ENCODE data around the gene NFS1.
"Not testable (repeated sequence)": the region's sequence is repeated elsewhere in the genome, so short reads cannot be mapped to it uniquely, and the experiment has no call there.

Gene NFS1

DNA sequence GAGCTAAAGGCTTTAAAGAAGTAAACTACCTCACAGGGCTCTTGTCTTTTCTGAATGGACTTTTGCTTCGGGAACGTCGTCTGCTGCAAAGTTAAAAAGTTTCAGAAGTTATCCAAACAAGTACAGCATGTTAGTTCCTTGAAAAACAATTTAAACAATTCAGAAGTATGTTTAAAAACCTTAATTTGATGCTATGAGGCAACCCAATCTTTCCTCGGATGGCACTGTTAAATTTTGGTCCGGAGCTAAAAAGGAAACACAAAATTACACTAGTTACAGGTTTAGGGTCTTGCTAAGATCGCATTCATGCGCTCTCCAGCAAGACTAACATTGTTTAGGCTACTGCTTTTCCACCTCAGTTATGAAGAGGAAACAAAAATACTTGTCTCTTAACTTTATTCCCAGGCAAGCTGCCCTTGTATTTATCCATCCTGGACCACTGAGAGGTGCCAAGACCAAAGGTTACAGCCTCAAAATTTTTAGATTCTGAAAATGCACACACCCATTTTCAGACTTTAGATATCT, 30.2 kb upstream of the NFS1 start:
- DNase-seq: no peak

DNA sequence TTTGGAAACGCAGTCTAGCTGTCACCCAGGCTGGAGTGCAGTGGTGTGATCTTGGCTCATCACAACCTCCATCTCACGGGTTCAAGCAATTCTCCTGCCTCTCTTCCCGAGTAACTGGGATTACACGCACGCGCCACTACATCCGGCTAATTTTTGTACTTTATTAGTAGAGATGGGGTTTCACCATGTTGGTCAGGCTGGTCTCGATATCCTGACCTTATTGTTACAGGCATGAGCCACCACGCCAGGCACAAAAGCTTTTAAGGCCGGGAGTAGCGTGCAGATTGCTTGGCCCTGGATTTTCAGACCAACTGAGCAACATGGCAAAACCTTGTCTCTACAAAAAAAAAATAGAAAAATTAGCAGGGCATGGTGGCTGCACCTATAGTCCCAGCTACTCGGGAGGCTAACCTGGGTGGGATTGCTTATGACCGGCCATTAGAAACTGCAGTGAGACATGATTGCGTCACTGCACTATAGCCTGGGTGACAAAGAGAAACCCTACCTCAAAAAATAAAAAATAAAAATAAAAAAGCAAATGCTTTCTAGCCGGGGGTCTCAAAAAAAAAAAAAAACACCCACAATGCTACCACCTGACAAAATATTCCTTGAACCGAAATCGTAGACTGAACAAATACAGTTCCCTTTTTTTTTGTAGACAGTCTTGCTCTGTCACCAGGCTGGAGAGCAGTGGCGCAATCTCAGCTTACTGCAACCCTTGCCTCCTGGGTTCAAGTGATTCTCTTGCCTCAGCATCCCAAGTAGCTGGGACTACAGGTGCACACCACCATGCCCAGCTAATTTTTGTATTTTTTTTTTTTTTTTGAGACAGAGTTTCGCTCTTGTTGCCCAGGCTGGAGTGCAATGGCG, 27.9 kb upstream of the NFS1 start:
- DNase-seq: no peak

DNA sequence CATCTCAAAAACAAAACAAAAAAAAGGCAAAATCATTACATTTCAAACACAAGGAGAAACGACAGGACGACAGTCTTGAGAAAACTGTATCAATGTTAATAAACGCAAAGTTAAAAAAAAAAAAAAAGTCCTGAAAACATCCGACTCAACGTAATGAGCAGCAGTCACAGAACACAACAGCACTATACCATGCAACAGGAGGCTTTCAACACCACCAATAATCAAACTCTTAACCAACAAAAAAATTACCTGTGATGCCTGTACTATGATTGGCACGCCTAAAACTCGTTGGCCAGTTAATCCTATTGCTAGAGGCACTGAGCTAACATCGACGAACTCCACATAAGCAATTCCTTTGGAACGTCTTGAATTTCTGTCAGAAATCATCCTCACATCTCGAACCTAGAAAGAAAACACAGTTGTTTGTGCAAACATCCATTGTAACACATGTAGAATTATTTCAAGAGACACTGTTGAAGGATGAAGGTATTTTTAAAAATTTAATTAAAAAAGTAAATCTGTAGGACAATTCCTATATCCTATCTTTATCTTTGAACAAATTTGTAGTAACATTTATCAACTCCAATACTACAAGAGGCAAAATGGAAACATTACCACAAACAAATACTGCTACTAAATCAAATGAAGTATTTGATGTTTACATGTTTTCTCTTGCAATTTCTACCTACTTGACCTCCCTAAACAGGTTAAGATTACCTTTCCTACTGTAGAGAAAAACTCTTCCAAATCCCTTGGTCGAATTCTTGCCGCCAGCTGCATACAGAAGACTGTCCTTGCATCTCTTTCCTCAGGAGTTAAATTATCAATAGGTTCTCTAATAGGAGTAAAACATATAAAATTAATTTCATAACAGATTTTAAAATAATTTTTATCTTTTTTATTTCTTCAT, 25.4 kb upstream of the NFS1 start:
- no peak for DNase-seq

DNA sequence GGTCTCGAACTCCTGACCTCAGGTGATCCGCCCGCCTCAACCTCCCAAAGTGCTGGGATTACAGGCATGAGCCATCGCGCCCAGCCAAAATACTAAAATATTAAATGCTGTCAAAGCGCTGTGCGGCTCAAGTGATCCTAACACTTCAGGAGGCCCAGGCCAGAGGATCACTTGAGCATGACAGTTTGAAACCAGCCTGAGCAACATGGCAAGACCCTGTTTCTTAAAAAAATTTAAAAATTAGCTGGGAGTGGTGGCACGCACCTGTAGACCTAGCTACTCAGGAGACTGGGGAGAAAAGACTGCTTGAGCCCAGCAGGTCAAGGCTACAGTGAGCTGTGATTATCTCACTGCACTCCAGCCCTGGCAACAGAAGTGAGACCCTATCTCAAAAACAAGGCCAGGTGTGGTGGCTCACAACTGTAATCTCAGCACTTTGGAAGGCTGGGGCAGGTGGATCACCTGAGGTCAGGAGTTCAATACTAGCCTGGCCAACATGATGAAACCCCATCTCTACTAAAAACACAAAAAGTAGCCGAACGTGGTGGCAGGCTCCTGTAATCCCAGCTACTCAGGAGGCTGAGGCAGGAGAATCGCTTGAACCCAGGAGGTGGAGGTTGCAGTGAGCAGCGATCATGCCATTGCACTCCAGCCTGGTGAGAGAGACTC, 24.6 kb upstream of the NFS1 start:
- DNase-seq: not testable (repeated sequence)

DNA sequence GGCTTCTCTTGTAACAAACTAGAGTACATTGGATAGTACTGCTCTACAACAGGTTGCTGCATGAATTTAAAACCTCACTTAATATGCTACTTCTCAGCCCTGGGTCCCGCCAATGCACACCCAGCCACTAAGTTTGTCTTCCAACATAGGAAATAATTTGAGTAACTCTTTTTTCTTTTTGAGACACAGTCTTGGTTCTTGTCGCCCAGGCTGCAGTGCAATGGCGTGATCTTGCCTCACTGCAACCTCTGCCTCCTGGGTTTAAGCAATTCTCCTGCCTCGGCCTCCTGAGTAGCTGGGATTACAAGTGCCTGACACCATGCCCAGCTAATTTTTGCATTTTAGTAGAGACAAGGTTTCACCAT, 24.1 kb upstream of the NFS1 start:
- not testable (repeated sequence) for DNase-seq

DNA sequence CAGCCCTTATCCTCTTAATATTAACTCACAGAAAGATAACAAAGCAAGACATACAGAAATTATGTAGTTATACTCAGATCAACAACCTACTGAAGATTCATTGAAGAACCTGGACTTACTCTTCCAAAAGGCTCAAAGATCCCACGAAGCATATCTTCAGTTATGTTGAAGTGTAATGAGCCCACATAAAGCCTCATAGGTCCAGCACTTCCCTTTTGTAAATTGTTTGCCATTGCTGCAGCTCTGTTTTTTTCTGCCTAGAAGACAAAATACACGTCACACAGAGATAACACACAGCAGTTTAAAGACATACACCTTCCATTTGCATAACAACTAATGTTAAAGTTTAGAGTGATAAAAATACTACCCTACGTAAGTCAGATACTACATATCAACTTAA, 22.5 kb upstream of the NFS1 start:
- no peak for DNase-seq

DNA sequence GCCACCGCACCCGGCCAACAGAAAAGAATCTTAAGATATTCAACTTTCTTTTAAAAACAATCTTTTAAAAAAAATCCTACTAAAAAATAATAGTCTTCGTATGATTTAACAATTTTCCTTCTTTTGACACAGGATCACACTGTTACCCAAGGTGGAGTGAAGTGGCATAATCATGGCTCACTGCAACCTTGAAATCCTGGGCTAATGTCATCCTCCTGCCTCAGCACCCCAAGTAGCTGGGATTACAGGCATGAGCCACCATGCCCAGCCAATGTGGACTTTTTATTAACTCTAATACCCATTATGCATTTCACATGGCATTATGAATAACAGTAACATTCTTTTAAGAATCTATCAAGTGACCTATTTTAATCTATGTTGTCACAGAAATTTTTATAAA, 22.1 kb upstream of the NFS1 start:
- no peak for DNase-seq

DNA sequence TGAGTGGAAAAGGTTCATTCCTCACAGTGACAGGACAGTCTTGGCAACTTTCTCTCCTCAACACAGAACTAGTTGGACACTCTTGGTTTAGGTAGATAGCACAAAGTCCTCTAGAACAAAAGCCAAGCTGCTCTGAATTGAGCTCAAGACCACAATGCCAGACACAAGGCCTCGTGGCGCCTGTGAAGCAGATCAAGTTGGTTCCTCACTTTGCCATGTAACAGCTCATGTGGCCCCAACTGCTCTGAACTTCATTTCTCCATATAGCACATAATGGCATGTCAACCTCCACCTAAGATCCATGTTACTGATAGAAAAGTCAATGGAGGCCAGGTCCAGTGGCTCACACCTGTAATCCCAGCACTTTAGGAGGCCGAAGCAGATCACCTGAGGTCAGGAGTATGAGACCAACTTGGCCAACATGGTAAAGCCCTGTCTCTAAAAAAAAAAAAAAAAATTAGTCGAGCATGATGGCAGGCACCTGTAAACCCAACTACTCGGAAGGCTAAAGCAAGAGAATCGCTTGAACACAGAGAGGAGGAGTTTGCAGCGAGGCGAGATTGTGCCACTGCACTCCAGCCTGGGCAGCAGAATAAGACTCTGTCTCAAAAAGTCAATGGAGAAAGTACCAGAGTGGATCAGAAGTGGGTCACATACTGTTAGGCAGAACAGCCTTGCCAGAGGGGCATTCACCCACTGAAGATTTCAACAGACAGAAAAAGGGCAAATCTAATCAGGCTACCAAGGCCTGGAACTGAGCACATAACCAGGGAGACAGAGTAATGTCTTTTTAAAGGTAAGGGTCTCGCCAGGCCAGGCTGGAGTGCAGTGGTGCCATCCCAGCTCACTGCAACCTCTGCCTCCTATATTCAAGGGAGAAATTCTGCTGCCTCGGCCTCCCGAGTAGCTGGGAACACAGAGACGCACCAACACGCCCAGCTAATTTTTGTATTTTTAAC, 21.3 kb upstream of the NFS1 start:
- no peak for DNase-seq

DNA sequence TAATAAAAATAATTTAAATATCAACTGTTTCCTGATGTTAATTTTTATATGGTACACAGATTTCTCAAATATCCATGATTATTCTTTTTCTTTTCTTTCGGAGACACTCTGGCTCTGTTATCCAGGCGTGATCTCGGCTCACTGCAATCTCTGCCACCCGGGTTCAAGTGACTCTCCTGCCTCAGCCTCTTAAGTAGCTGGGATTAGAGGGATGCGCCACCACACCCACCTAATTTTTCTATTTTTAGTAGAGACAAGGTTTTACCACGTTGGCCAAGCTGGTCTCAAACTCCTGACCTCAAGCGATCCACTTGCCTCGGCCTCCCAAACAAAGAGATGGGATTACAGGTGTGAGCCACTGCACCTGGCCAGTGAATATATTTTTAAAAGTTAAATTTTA, 20.6 kb upstream of the NFS1 start:
- DNase-seq: no peak

DNA sequence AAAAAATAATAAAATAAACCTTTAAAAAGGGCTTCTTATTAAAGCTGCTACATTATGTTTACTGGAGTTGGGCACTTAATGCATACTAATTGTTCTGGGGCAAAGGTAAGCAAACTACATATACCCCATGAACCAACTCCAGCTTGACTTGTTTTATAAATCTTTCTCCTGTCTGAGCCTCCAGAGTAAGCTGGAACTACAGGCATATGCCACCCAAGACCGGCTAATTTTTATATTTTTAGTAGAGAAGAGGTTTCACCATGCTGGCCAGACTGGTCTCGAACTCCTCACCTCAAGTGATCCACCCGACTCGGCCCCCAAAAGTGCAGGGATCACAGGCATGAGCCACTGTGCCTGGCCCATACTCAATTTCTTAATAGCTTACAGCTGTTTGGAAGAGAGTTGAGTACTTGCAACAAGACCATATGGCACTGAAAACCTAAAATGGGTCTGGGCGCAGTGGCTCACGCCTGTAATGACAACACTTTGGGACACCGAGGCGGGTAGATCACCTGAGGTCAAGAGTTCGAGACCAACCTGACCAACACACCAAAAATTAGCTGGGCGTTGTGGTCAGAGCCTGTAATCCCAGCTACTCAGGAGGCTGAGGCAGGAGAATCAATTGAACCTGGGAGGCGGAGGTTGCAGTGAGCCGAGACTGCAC, 20.0 kb upstream of the NFS1 start:
- DNase-seq: peak; percentile 3

DNA sequence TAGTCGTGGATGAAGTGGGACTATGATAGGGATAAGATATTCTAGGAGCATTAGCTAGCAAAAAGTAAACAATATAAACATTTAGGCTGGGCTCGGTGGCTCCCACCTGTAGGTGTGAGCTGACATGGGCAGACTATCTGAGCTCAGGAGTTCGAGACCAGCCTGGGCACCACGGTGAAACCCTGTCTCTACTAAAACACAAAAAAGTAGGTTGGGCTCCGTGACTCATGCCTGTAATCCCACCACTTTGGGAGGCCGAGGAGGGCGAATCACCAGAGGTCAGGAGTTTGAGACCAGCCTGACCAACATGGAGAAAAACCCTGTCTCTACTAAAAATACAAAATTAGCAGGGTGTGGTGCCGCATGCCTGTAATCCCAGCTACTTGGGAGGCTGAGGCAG, 19.2 kb upstream of the NFS1 start:
- DNase-seq: not testable (repeated sequence)

DNA sequence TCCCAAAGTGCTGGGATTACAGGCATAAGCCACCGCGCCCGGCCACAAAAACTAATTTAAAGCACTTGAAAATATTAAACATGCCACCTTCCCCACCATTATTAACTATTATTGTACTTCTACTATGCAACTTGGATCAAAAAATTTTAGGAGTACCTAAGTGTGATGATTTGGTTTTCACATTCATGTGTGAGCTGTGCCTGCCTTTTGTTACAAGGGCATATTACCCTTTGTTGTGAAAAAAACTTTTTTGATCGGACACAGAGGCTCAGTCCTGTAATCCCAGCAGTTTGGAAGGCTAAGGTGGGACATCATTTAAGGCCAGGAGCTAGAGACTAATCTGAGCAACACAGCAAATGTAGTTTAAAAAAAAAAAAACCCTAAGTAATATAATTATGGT, 17.2 kb upstream of the NFS1 start:
- no peak for DNase-seq

DNA sequence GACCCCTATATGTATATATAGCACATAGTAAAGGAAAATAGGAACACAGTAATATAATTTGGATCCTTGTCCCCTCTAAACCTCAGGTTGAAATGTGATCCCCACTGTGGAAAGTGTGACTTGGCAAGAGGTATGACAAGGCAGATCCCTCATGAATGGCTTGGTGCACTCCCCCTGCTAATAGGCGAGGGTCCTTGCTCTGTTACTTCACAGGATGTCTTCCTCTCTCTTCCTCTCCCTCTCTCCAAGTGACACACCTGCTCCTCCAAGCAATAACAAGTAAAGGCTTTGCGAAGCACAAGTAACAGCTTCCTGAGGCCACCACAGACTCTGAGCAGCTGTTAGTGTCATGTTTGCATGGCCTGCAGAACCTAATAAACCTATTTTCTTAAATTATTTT, 16.5 kb upstream of the NFS1 start:
- no peak for DNase-seq

DNA sequence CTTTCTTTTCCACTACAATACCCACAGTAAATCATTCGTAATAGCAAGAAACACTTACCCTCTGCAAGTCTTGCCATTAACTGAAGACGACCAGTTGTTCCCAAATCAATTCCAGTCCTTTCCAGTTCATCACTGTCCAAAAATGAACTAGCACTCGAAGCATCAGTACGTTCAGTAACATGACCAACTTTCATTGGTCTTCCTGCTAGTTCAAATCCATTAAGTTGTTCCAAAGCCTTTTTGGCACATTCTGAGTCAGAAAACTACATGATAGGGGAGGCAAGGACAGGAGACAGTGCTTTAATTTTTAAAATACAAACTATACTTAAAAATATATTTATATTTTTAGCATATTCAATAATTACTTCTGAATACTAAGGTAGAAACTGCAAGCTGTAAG, 15.0 kb upstream of the NFS1 start:
- DNase-seq: no peak

DNA sequence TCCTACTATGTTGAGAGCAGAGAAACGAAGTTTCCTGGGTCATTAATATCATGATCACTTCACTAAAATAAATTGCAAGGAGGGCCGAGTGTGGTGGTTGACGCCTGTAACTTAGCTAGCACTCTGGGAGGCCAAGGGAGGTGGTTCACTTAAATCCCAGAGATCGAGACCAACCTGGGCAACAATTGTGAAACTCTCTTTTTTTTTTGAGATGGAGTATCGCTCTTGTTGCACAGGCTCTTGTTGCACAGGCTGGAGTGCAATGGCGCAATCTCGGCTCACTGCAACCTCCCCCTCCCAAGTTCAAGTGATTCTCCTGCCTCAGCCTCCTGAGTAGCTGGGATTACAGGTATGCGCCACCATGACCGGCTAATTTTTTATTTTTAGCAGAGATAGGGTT, 14.0 kb upstream of the NFS1 start:
- not testable (repeated sequence) for DNase-seq

DNA sequence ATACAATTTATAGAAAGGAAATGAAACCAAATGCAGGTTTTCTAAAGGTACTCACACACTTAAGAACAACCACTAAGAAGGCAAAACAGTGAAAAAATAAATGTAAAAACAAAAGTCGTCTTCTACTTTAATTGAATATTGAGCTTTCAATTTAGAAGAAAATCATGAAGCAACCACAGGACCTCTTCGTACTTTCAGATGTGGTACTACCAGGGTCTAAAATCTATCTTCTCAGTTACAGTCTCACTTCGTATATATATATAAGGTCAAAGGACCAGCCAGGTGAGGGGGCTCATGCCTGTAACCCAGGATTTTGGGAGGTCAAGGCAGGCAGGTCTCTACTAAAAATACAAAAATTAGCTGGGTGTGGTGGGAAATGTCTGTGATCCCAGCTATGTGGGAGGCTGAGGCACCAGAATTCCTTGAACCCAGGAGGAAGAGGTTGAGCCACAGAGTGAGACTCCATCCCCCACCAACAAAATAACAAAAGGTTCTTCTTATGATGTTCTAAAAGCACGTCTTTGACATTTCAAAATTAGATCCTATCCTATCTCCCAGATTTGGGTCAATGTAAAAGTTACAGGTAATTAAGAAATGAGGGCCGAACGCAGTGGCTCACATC, 12.5 kb upstream of the NFS1 start:
- DNase-seq: no peak

DNA sequence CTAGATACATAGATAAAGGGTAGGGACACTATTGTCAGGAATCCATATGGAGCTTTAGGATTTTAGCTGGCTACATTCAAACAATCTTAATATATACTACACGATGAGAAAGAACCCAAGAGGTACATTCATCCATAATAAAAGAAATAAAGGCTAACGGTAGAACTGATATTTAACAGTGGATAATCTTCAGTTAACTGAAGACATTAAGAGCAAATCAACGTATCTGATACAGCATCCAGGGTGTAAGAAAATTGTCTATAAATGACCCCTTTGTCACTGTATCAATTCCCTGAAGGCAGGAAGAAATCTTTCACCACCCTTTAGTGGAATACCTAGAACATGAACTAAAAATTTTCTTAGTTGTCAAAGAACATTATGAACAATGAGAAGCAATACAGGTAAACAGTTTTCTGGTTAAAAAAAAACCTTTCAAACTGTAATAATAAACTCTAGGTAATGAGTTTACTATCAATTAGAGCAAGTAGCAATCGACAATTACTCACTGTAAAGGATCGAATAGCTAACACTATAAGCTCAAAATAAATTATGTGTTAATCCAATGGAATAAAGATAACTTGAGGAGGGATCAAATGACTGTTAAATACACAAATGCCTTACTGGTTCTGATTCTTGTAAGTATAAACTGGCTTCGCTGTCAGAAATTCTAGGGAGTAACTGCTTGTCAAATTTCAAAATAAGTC, 11.9 kb upstream of the NFS1 start:
- DNase-seq: no peak

DNA sequence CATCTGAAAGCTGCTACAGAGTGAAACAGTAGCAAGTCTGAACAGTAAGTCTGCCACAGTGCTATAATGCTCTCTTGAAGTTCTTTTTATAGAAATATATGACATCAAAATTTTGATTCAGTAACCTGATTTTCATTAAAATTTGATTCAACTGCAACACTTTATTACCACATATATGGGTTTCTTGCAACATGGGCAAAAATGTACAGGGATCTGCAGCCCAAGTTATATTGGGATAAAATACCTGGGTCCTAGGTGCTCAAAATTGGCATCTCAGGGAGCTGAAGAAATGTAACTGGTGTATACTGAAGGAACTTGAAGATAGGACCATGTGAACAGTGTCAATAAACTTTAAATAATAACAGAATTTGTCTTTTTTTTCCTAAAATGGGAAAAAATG, 10.9 kb upstream of the NFS1 start:
- no peak for DNase-seq

DNA sequence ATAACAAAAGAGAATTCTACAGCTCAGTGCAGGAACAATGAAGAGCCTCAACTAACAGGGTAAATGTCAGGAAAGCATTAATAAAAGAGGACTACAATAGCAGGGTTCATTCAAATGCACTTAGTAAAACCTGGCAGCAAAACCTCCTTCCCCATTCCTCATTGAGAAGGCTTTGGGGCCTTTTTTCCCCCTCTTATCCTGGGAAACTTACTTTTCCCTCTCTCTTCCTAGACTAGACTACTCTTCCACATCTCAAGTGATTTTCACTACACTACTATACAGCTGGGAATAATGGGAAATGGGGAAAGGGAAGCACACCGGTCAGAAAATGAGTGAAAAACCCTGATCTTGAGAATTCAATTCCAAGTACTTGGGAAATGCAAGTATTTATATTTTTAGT, 10.1 kb upstream of the NFS1 start:
- no peak for DNase-seq

DNA sequence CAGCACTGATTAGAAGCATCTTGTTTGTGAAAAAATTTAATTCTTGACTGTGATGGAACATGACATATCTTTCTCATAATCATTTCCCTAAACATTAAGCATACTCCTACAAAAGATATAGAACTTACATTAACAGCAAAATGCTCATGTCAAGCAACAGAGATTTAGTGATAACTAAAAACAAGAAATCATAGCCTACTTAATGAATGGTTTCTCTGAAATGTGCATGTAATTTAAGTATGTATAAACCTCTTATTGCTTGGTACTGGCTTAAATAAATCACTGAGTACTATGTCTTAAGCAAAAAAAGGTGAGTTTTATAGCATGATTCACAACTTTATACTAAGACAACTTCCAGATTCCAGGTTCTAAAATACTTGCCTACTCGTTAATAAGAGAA, 9.3 kb upstream of the NFS1 start:
- no peak for DNase-seq
